Loucy (cell line): ENCODE data around the gene ALG3.

Experiments used
- H2AFZ ChIP-seq: fragments of 200-600 bp; sonication (generic); 2 replicates; pipeline ENCODE4 v1.6.0; 2016; ENCODE audit warnings: antibody characterized with exemption, mild to moderate bottlenecking, low read length, moderate library complexity
- H3F3A ChIP-seq: fragments of 200-600 bp; 2 replicates; pipeline ENCODE4 v1.6.0; 2016; ENCODE audit warnings: antibody characterized with exemption, low read depth, mild to moderate bottlenecking
- H3K27me3 ChIP-seq: fragments of 200-600 bp; sonication (generic); 2 replicates; pipeline ENCODE4 v1.6.1; 2014; ENCODE audit warnings: low read length, mild to moderate bottlenecking; ENCODE audit not compliant: insufficient read depth, poor library complexity, severe bottlenecking
- H3K36me3 ChIP-seq: fragments of 200-600 bp; sonication (generic); 2 replicates; pipeline ENCODE4 v1.6.1; 2016; ENCODE audit warnings: low read length; ENCODE audit not compliant: insufficient read depth
- H3K4me1 ChIP-seq: fragments of 200-600 bp; sonication (generic); 2 replicates; pipeline ENCODE4 v1.5.1; 2014; ENCODE audit warnings: low read length, mild to moderate bottlenecking; ENCODE audit not compliant: insufficient read depth, poor library complexity, severe bottlenecking
- H3K4me2 ChIP-seq: fragments of 200-600 bp; sonication (generic); 2 replicates; pipeline ENCODE4 v1.6.0; 2014; ENCODE audit warnings: antibody characterized with exemption, low read length, low read depth, mild to moderate bottlenecking; ENCODE audit not compliant: poor library complexity, severe bottlenecking
- H3K4me3 ChIP-seq: fragments of 200-600 bp; sonication (generic); 2 replicates; pipeline ENCODE4 v1.5.1; 2014; ENCODE audit warnings: low read length, mild to moderate bottlenecking, mixed read lengths; ENCODE audit not compliant: poor library complexity, severe bottlenecking
- H3K79me2 ChIP-seq: fragments of 200-600 bp; sonication (generic); 2 replicates; pipeline ENCODE4 v1.6.1; 2014; ENCODE audit warnings: low read length; ENCODE audit not compliant: insufficient read depth
- H3K9ac ChIP-seq: fragments of 200-600 bp; sonication (generic); 2 replicates; pipeline ENCODE4 v1.6.0; 2014; ENCODE audit warnings: mild to moderate bottlenecking, low read depth, low read length, moderate library complexity; ENCODE audit not compliant: poor library complexity, severe bottlenecking
- H3K9me2 ChIP-seq: fragments of 200-600 bp; sonication (generic); replicated peaks from 2 replicates; pipeline ENCODE4 v1.6.1; 2016; ENCODE audit warnings: low read depth, low read length, mixed read lengths
- H3K9me3 ChIP-seq: fragments of 200-600 bp; sonication (generic); 2 replicates; pipeline ENCODE4 v1.6.1; 2014; ENCODE audit warnings: mild to moderate bottlenecking, antibody characterized with exemption, low read length, low read depth; ENCODE audit not compliant: insufficient read depth
- H4K20me1 ChIP-seq: fragments of 200-600 bp; sonication (generic); 2 replicates; pipeline ENCODE4 v1.6.0; 2014; ENCODE audit warnings: antibody characterized with exemption, low read length, mild to moderate bottlenecking; ENCODE audit not compliant: insufficient read depth, poor library complexity, severe bottlenecking
- EZH2phosphoT487 ChIP-seq: fragments of 200-600 bp; IDR thresholded peaks from 2 replicates; pipeline ENCODE4 v1.6.1; 2018; ENCODE audit warnings: antibody characterized with exemption, mild to moderate bottlenecking, moderate library complexity, borderline replicate concordance
- TF ChIP-seq, protein P1 (sequence below): fragments of 200-600 bp; sonication (generic); conservative IDR thresholded peaks from 2 replicates; pipeline ENCODE4 v1.5.1; 2014; ENCODE audit warnings: mild to moderate bottlenecking, antibody characterized with exemption, low read length

ALG3 gene

DNA sequence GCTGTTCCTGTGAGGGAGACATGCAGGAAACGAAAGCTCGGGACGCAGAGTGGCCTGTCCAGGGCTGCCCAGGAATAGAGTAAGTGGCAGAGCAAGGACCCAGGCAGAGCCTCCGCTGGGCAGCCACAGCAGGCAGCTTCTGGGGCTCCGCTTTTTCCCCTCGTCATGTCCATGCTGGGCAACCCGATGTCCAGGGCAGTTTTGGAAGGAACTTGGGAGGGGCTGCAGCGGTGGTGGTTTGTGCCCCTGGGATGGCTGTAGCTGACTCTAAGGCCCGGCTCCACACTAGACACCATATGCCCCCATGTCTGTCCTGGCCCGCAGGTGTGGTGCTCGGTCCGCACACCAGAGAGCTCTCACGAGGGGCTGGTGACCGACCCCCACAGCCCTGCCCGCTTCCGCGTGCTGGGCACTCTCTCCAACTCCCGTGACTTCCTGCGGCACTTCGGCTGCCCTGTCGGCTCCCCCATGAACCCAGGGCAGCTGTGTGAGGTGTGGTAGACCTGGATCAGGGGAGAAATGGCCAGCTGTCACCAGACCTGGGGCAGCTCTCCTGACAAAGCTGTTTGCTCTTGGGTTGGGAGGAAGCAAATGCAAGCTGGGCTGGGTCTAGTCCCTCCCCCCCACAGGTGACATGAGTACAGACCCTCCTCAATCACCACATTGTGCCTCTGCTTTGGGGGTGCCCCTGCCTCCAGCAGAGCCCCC lies 43.1 kb upstream of the ALG3 start:
- no peak overlapping the region for H3K9ac ChIP-seq
- no peaks in the 10 kb centered on the region for H3K4me1 ChIP-seq
- H3K9me3 ChIP-seq, result no peaks in the 10 kb centered on the region
- TF ChIP-seq EZH2phosphoT487, result no peak
- TF ChIP-seq, protein P1, sequence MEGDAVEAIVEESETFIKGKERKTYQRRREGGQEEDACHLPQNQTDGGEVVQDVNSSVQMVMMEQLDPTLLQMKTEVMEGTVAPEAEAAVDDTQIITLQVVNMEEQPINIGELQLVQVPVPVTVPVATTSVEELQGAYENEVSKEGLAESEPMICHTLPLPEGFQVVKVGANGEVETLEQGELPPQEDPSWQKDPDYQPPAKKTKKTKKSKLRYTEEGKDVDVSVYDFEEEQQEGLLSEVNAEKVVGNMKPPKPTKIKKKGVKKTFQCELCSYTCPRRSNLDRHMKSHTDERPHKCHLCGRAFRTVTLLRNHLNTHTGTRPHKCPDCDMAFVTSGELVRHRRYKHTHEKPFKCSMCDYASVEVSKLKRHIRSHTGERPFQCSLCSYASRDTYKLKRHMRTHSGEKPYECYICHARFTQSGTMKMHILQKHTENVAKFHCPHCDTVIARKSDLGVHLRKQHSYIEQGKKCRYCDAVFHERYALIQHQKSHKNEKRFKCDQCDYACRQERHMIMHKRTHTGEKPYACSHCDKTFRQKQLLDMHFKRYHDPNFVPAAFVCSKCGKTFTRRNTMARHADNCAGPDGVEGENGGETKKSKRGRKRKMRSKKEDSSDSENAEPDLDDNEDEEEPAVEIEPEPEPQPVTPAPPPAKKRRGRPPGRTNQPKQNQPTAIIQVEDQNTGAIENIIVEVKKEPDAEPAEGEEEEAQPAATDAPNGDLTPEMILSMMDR, result no peak
- H3K4me3 ChIP-seq, result no peak overlapping the region
- no peaks in the 10 kb centered on the region for H3K79me2 ChIP-seq
- H3K9me2 ChIP-seq, result no peaks in the 10 kb centered on the region
- H2AFZ ChIP-seq, result no peak overlapping the region
- no peaks in the 10 kb centered on the region for H4K20me1 ChIP-seq
- no peak overlapping the region for H3K4me2 ChIP-seq
- H3K36me3 ChIP-seq, result no peaks in the 10 kb centered on the region
- no peaks in the 10 kb centered on the region for H3F3A ChIP-seq
- no peaks in the 10 kb centered on the region for H3K27me3 ChIP-seq

DNA sequence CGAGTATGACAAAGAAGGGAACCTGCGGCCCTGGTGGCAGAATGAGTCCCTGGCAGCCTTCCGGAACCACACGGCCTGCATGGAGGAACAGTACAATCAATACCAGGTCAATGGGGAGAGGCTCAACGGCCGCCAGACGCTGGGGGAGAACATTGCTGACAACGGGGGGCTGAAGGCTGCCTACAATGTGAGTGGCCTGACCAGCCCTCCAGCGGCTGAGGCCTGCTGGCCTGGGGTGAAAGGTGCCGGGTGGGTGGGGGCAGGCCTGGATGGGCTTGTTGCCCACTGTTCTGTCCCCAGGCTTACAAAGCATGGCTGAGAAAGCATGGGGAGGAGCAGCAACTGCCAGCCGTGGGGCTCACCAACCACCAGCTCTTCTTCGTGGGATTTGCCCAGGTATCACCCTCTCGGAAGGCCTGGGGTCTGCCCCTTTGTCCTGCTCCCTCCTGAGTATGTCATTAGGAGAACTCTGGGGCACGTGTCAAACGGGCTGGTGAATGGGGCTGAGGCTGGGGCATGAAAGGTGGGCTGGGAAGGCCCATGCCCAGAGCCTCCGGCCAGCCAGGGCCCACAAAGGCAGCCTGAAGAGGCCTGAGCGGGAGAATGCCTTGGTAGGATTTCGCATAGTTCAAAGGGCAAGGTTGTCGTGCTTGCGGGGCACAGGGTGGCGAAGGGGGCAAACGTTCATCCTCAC lies 42.4 kb upstream of the ALG3 start:
- Histone ChIP-seq H3F3A (no peaks in the 10 kb centered on the region), H3K4me3 (no peak overlapping the region), H3K36me3 (no peaks in the 10 kb centered on the region), H3K4me1 (no peaks in the 10 kb centered on the region), H4K20me1 (no peaks in the 10 kb centered on the region), H2AFZ (no peak overlapping the region), H3K9ac (no peak overlapping the region), H3K9me2 (no peaks in the 10 kb centered on the region), H3K9me3 (no peaks in the 10 kb centered on the region), H3K27me3 (no peaks in the 10 kb centered on the region), H3K79me2 (no peaks in the 10 kb centered on the region), H3K4me2 (no peak overlapping the region)
- TF ChIP-seq EZH2phosphoT487, result no peak
- TF ChIP-seq, protein P1, result no peak

DNA sequence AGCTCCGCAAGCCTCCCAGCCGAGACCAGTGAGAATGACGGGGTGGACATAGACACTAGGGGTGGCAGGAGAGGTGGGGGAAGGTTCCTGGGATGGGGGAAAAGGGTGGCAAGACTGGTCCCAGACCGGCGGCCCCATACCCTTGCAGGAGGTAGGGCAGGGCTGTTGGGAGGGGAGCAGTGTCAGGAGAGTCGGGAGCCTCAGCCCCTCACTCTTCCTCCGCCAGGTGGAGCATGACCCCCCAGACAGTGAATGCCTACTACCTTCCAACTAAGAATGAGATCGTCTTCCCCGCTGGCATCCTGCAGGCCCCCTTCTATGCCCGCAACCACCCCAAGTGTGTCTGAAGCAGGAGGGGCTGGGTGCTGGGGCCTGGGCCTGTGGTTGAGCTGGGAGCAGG lies 41.6 kb upstream of the ALG3 start:
- no peak overlapping the region for H2AFZ ChIP-seq
- no peak overlapping the region for H3K4me3 ChIP-seq
- TF ChIP-seq, protein P1, result no peak
- no peak for TF ChIP-seq EZH2phosphoT487
- H3K36me3 ChIP-seq, result no peaks in the 10 kb centered on the region
- no peaks in the 10 kb centered on the region for H3K79me2 ChIP-seq
- no peaks in the 10 kb centered on the region for H3F3A ChIP-seq
- H3K9me2 ChIP-seq, result no peaks in the 10 kb centered on the region
- H3K4me2 ChIP-seq, result no peak overlapping the region
- no peaks in the 10 kb centered on the region for H4K20me1 ChIP-seq
- H3K9ac ChIP-seq, result no peak overlapping the region
- no peaks in the 10 kb centered on the region for H3K27me3 ChIP-seq
- no peaks in the 10 kb centered on the region for H3K4me1 ChIP-seq
- H3K9me3 ChIP-seq, result no peaks in the 10 kb centered on the region
